Activated CD8-positive, alpha-beta memory T cell treated with anti-CD3 and anti-CD28 coated beads, Interleukin-2, amount 50 U/mL, for 1 hour (primary cell): ENCODE data around the gene NDUFAF8.

Source experiments
- DNase-seq: peaks from one replicate; pipeline ENCODE4 v3.0.0-alpha.2; 2020; ENCODE audit errors: extremely low read depth

NDUFAF8 gene

DNA sequence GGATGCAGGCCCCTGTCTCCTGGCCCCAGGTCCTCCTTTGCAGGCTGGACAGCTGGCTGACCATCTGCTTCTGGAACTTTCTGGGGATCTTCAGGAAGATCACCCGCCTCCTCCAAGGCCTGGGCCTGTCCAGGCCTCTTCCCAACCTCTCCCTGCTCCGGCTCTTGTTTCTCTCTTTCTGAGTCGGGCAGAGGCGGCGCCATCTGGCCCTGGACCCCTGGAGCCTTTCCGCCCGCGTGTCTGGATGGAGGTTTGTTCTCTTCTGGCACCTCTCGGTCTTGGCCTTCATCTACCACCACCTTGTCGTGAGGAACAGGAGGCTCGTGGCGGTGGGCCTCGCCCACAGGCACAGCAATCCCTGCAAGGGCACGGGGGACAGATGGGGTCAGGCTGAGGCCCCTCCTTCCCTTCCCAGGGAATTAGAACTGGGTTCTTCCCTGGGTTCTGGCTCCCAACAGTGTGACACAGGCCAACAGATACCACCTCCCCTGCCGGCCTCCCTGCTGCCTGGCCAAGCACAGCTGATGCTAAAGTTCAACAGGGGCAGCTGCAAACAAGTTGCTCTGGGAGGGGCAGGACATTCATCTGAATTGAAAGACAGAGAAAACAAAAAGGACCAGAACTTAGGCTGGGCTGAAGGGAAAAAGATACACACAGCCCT lies 13.3 kb downstream of the NDUFAF8 start:
- no peak for DNase-seq

DNA sequence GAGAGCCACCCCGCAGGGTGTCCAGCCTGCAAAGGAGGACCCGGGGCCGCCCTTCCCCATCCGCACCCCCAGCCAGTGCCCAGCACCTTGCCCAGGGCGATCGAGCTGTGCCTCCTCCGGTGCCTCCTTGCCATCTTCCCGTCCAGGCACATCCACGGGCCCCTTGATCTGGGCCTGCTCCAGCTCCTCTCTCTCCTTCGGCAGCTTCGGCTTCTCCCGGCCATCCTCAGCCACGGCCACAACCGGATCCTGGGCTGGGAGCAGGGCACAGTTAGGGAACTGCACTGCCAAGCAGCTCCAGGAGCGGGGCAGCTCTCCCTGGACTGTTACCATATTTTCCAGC lies 13.8 kb downstream of the NDUFAF8 start:
- DNase-seq = no peak

DNA sequence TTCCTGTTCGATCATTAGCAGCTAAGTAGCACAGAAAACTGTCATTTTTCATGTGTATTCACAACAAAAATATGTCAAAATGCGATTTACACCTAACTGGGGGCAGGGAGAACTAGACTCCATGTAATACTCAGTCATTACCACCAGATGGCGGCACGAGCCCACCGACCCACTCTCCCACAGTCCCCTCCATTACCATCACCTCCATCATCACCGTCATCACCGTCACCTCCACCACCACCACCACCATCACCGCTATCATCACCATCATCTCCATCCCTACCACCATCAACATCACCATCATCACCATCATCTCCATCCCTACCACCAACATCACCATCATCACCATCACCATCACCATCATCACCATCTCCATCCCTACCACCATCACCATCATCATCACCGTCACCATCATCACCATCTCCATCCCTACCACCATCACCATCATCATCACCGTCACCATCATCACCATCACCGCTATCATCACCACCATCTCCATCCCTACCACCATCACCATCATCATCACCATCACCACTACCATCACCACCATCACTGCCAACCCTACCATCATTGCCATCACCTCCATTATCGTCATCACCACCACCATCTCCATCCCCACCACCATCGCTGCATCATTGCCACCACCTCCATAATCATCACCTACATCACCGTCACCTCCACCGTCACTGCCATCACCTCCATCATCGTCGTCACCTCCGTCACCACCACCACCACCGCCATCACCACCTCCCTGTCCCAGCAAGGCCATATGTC lies 14.4 kb downstream of the NDUFAF8 start:
- no peak for DNase-seq

DNA sequence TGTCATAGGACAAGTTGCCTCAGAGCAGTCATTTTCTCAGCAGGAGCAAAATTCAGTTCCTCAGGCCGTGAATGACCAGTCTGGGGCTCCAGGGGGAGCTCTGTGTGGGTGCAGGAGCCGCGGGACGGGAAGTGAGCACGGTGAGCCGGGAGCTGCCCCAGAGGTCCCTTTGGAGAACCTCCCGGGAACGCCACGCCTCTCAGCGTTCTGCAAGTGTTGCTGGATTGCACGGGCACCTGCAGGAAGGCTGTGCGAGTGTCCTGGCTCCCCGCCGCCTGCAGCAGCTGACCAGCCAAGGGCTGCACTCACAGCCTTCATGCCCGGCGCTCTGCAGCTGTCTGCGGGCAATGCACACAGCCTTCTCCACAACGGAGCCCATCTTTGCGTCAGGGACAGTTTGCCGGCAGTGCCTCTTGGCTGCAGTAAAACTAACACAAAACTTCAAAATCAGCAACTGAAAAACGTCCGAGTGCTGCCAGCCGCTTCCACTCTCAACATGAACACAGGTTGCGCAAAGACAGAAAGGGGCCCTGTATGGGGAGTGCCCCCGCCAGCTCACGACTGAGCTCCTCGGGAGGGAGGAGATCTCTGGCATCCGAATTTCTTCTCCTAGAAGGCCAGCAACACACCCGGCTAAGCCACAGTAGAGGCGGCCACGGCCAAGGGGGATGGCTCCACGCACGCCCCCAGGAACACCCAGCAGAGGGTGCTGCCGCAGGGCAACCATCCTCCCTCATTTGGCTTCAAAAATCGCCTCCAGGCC lies 16.0 kb downstream of the NDUFAF8 start:
- no peak for DNase-seq

DNA sequence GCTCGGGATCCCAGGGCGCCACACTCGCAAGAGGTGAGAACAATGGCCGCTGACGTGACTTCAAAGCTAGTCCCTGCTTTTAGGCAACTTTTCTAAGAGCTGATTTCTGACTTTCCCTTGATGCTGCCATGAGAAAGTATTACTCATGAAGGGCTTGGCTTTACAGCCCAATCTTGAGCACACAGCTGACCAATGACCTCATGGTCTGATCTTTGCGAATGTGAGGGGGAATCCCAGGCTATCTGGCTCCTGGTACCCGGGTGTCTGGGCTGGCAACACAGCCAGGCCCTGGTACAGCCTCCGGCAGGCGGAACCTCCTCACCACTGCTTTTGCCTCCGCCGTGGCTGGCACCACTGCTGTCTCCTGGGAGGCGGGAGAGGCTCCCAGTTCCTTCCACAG lies 17.5 kb downstream of the NDUFAF8 start:
- no peak for DNase-seq

DNA sequence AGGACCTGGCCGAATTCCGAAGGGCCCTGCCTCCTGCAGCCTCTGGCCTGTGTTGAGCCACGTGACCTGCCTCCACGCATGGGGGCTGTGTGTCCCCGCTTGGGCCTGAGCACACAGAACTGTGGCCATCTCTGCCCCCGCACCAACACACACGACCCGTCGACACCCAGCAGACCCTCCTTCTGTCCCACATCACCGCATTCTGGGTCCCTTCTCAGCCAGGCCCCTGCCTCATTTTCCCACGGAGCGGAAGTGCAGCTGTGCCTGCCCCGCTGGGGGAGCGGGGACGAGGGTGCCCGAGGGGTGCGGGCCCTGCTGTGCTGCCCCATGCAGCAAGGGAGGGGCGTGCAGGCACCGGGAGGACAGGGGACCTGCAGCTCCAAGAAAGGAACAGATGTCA lies 18.4 kb downstream of the NDUFAF8 start:
- no peak for DNase-seq

DNA sequence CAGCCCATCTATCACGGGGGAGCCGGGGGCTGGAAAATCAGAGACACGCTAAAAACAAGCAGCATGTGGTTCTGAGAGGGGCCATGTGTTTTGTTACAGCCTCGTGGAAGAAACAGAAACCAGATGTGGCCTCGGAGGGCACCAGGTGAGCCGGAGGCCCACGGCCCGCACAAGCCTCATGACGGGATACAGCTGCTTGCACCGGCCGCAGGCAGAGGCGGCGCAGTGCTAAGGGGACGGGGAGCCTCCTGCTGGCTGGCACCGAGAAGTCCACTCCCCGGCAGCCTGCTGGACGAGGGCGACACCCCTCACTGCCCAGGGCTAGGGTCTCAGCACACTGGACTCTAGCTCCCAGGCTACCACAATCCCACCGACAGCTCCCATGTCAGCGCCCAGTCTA lies 19.2 kb downstream of the NDUFAF8 start:
- DNase-seq = no peak

DNA sequence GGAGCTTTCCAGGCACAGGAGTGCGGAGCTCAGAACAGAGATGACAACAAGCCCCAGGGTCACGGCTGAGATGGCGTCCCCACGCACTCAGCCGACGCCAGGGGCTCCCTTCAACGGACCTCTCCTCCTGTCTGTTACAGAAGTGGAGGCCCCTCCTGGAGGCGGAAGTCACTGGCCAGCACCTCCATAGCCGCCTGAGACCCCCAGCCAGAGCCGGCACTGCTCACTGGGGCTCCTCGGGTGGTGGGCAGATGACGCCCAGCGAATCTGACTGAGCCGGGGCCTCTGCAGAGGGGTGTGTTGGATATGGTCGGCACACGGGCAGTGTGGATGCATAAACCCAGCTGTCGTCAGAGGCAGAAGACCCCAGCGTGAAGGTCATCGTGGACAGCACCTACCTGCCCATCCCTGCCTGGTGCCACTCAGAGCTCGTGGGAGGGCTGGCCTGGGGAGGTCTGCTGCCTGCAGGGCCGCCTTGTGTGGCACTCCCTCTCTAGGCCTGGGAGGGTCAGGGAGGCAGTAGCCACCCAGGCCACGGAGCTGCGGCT lies 20.0 kb downstream of the NDUFAF8 start:
- no peak for DNase-seq

DNA sequence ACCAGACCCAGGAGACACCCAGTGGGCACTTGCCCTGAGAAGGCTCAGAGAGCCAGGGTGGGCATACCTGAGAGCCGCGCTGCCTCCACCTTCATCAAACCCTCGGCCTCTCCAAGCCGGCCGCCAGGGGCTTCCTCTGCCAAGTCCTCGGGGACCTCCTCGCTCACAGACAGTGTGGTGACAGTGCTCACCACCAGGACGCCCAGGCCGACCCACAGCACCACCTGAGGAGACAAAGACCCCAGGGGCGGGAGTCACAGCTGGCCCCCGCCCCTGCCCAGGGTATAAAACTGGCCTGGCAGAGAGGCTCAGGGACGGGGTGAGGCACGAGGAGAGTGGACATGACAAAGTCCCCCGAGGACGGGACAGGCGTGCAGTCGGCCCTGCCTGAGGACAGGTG lies 21.1 kb downstream of the NDUFAF8 start:
- DNase-seq = no peak

DNA sequence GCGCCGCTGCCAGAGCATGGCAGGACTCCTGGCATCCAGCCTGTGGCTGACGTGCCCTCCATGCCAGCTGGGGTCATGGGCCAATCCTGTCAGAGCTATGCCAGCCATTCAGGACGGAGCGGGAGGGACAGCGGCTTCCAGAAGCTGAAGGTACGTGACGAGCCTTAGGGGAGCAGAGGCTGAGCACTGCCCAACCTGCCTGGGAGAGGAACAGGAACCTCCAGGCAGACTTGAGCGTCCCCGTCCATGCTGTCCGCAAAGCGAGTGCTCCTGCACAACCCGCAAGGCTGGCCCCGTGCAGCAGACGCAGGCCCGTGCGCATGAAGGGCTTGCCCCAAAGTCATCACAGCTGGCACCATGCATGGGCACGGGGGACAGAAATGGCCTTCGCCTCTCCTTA lies 21.5 kb downstream of the NDUFAF8 start:
- no peak for DNase-seq

DNA sequence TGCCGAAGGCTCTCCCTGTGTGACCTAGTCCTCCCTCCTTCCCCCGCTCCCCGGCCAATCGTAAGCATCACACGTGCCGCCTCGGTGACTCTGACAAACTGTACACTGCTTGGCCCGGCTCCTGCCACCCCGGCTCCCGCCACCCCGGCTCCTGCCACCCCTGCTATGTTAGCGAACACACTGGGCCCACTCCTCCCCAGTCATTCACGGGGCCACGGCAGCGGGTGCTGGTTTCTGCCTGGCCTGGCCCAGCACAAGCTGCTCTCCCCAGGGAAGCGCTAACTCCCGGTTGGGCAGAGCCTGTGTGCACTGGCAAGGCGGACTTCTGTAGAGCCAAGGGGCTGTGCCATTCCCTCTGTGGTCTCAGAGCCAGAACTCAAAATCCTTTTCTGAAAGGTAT lies 22.0 kb downstream of the NDUFAF8 start:
- no peak for DNase-seq

DNA sequence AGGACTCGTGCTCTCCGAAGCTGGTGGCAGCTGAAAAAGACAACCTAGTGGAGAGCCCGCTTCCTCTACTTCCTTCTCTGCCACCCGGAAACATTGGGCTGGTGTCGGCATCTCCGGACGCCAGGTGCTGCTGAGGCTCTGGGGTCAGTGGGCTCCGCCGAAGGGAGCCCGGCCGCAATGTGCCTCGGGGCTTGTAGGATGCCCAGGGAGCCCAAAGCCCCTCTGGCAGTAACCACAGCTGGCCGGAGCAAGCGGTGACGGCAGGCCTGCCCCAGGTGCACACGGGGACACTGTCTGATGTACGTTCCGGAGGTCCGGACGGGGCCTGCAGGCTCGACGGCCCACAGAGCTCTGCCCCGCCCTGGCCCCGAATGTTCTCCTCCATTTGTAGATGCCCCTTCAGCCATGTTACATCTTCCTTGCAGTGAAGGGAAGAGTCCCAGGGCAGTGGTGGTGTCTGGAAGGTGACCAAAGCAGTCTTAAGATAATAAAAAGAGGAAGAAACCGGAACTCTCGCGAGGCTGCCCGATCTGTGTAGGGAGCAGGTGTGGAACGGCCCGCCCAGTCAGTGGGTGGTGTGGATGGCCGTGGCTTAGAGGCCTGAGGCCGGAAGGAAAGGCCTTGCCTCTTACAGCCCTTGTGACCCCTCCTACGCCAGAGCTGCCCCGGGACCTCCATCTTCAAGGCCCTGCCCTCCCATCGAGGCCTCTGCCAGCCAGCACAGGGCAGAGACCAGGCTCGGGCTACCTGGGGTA lies 22.6 kb downstream of the NDUFAF8 start:
- no peak for DNase-seq

DNA sequence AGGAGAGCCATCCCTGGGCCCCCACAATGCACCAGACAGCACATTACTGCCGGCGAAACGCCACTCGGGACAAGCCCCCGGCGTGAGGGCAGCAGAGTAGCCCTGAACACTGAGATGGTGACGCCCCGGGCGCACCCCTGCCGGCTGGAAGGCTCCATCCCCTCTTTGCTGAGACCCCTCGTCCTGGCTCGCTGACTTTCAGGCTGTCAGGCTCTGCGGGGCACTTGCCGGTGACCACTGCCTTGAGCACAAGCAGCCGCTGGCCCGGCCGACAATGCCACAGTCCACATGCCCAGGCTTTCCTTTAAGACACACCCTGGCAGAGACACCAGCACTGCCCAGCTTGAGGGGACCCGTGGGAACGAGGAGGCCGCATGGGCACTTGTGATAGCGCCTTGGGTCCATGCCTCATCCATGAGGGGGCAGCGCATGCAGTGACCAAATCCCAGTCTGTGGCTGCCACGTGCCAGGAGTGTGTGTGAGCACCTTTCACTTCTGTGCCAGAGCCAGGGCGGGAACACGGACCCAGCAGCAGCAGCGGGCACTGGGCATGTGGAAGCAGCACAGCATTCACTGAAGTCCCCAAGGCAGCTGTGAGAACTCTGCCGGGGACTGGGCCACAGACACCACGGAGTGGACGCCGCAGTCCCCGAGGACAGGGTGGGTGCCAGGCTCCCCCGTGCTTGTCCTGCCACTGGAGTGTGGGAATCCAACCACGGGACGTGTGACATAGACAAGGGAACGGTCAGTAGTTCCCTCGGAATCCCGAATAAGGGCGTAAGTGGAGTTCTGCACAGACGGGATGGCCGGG lies 24.5 kb downstream of the NDUFAF8 start:
- no peak for DNase-seq

DNA sequence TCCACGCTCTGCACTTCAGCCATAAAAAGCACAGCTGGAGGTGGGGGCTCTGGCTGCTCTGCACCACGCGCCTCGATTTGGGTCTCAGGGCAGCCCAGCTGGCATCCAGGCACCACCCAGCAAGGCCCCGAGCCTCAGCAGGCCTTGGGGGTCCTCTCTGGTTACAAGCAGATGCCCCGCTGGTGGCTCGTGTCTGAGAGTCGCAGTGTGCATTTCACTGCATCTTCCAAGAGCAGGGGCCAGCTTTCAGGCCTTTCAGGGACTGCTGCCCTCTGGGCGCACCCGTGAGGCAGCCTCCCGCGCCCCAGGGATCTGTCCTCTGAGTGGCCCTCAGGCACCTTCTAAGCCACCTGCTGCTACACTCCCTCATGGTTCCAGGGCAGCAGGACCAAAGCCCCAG lies 25.5 kb downstream of the NDUFAF8 start:
- no peak for DNase-seq

DNA sequence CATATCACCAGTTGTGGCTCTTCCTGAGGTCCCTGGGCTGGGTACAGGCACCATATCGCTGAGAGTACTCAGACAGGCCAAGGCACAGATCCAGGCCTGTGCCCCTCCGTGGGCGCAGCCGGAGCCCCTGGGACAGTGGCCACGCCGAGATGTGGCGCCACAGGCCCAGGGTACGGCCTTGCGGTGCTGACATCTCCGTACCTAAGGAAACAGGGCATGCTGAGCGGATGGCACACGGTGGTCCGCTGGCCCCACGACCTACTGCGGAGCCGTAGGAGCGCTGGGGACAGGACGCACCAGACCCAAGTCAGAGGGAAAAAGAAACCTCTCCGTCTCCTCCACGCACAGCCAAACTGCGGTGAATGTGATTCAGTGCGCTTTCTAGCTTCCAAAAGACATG lies 26.5 kb downstream of the NDUFAF8 start:
- no peak for DNase-seq

DNA sequence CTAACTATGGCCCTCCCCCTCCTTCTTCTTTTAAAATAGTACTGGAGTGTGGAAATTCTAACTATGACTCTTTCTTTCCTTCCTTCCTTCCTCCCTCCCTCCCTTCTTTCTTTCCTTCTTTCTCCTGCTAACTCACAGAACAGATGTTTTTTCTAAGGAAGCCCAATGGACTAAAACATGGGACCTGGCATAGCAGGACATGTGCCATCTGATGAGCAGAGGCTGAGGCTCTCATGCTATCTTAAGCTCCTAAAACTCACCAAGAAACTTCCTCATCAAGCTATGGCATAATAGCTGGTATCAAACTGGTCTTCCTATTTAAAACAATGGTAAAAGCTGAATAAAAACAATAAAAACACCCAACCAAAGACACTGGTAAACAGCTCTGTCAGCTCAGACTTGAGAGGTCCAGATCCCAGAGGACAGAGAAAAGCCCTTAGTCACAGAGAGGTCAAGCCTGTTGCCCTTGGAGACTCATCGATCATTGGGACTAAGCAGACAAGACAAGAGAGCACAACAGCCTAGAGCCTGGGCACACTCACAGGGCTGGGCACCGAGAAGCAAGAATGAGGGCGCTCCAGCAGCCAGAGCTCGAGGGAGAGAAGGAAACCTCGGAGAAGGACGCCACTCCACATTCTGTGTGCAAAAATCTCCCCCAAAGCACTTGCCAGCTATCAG lies 28.4 kb downstream of the NDUFAF8 start:
- DNase-seq = no peak

DNA sequence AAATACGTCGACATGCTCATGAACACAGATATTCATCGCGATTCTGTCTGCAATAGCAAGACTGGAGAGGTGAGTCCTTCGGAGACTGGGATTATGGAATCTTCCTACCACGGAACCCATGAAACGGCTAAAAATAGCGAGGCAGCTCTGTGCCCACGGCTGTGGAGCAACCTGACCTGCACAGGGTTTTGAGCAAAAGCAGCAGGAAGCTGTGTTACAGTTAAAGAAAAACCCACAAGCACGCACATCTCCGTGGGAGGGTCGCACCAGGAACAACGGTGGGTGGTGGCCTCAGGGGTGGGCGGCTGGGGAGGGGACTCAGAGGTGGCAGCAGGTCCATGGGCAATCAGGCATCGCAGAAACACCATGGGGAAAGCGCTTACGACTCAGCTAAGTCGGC lies 31.2 kb downstream of the NDUFAF8 start:
- DNase-seq = no peak

DNA sequence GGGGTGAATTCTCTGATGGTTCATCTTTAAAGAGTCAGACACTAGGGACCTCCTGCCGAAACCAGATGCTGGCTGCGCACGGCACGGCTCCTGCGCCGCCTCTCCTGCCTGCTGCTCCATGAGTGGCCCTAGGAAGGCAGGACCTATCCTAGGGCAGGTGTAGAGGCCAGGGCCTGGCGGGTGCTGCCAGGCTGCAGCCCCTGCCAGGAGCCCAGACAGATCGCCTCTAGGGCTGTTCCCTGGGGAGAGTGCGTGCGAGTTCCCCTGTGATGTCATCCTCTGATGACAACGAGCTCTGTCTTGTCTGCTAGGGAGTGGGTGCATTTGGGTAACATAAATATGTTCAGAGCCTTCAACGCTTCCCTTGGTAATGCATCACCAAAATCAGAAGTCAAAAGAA lies 32.1 kb downstream of the NDUFAF8 start:
- no peak for DNase-seq

DNA sequence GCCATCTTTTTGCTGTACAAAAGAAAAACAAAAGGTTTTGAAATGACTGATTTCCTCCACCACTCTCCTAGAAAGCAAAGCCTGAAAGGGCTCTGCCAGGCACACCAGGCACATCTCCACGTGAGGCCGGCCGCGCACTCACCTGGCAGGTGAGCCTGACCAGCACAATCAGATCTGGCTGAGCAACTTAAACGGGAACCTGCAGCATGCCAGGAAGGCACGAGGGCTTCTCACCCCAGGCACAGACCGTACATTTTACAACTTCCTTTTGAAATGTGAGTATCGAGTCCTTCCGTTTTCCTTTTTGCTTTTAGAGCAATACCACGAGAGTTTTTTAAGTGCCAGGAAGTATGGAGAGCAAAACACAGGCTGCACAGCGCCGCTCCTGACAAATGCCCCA lies 33.5 kb downstream of the NDUFAF8 start:
- no peak for DNase-seq

DNA sequence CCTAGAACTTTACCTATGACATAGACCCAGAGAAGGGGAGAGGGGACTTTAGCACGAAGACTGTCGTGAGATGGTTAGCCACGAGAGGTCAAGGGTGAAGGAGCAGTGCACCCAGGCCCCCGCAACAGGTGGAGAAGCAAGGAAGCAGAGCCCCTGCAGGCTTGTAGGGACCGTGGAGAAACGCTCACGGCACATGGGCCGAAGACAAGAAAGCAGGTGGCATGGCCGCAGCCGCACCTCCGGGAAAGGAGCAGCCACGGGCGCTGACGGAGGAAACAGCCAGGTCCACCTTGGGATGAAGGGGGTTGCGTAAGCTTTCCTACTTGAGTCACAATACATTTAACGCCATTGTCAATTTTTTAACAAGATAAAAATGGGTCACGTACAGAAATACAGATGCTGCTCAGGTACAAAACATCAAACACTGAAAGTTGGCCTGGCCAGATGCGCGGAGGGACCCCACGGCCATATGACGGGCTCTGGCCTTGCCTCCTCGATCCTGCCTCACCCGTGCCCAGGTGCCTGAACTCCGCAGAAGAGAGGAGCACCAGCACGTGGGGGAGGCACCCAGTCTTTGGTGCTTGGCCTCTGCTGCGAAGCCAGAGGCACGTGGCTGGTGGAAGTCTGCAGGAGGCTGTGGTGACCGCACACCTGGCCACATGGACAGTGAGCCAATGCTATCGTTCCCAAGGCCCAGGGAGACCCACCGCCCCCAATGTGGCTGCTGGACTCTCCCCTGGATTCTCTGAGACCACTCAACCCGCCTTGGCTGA lies 34.8 kb downstream of the NDUFAF8 start:
- no peak for DNase-seq
